IMR-90 (cell line): ENCODE data around the gene PARP11.

Experiments
- BHLHE40 ChIP-seq: fragments of 150-350 bp; IDR thresholded peaks from 2 replicates; pipeline ENCODE4 v1.6.1; 2016; ENCODE audit warnings: mild to moderate bottlenecking, low read depth, low read length
- MAZ ChIP-seq: IDR thresholded peaks from 2 replicates; pipeline ENCODE4 v1.6.1; 2012; ENCODE audit warnings: low read depth, mild to moderate bottlenecking, low read length, improper control_type of control experiment, moderate library complexity, borderline replicate concordance
- MXI1 ChIP-seq: IDR thresholded peaks from 2 replicates; pipeline ENCODE4 v1.6.1; 2012; ENCODE audit warnings: low read depth, mild to moderate bottlenecking, low read length, moderate library complexity, borderline replicate concordance
- POLR2A ChIP-seq: IDR thresholded peaks from 2 replicates; pipeline ENCODE4 v1.6.1; 2012; ENCODE audit warnings: mild to moderate bottlenecking, low read depth, low read length
- RFX5 ChIP-seq: IDR thresholded peaks from 2 replicates; pipeline ENCODE4 v1.8.0; 2012; ENCODE audit warnings: low read depth, mild to moderate bottlenecking, low read length, moderate library complexity
- SMC3 ChIP-seq: fragments of 150-350 bp; IDR thresholded peaks from 2 replicates; pipeline ENCODE4 v1.6.1; 2016; ENCODE audit warnings: low read depth, mild to moderate bottlenecking, antibody characterized with exemption, low read length, moderate library complexity
- TF ChIP-seq, protein P1 (sequence below): conservative IDR thresholded peaks from 2 replicates; pipeline ENCODE4 v1.5.1; 2012; ENCODE audit warnings: mild to moderate bottlenecking, low read depth, low read length, improper control_type of control experiment

GRCh38 chr12:3869433-3869832 lies 3.8 kb downstream of the PARP11 start:
- TF ChIP-seq BHLHE40 (no peak), SMC3 (no peak), RFX5 (no peak), MAZ (no peak), MXI1 (no peak), POLR2A (no peak)
- TF ChIP-seq, protein P1, sequence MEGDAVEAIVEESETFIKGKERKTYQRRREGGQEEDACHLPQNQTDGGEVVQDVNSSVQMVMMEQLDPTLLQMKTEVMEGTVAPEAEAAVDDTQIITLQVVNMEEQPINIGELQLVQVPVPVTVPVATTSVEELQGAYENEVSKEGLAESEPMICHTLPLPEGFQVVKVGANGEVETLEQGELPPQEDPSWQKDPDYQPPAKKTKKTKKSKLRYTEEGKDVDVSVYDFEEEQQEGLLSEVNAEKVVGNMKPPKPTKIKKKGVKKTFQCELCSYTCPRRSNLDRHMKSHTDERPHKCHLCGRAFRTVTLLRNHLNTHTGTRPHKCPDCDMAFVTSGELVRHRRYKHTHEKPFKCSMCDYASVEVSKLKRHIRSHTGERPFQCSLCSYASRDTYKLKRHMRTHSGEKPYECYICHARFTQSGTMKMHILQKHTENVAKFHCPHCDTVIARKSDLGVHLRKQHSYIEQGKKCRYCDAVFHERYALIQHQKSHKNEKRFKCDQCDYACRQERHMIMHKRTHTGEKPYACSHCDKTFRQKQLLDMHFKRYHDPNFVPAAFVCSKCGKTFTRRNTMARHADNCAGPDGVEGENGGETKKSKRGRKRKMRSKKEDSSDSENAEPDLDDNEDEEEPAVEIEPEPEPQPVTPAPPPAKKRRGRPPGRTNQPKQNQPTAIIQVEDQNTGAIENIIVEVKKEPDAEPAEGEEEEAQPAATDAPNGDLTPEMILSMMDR: no peak
